ENCODE results near the gene ANKRD9.

GRCh38 chr14:102469261-102469660, 40.3 kb downstream of the ANKRD9 start:
- TF ChIP-seq POLR2A (IDR thresholded peaks at IDR 0.05): no peak
- TF ChIP-seq CTCF (IDR thresholded peaks at IDR 0.05): no peak
- no peak for TF ChIP-seq POLR2AphosphoS5 (IDR thresholded peaks at IDR 0.05; ENCODE audit: insufficient read depth in 1 of 2, low read depth in 1 of 2)
